ENCODE measurements around the gene CACNA1B. TPM values are rescaled to one million over a fixed set of nuclear protein-coding genes. Genes with fewer than 3 reads are reported as not detected.

The CACNA1B gene
- total RNA-seq, 1 experiment from 2014 or later, result not detected

GRCh38 chr9:138071292-138071691, 193.7 kb downstream of the CACNA1B start:
- no peak for DNase-seq (ENCODE audit: low spot score)

GRCh38 chr9:138071731-138072130, 194.1 kb downstream of the CACNA1B start:
- no peak for DNase-seq (ENCODE audit: low spot score)

GRCh38 chr9:138072161-138072842, 194.7 kb downstream of the CACNA1B start:
- DNase-seq (ENCODE audit: low spot score), result no peak

DNA sequence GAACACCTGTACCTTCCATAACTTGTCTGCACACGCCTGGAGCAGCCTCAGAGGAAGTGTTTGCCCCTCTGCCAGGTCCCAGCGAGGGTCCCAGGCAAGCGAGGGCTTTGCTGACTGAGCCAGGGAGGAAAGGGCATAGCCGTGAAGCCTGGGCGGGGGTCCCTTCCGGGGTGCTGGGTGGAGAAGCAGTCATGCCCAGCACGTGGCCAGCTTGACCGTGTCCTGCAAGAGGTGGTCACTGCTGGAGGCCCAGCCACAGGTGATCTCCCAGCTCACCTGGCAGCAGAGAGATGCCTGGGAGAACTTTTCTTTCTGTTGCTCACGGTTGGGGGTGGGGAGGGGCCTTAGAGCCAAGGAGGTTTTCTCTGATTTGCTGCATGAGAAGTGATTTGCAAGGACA, 195.3 kb downstream of the CACNA1B start:
- no peak for DNase-seq (ENCODE audit: low spot score)

GRCh38 chr9:138073408-138073807, 195.8 kb downstream of the CACNA1B start:
- DNase-seq (ENCODE audit: low spot score), result no peak

GRCh38 chr9:138073808-138074207, 196.2 kb downstream of the CACNA1B start:
- DNase-seq (ENCODE audit: low spot score), result no peak

DNA sequence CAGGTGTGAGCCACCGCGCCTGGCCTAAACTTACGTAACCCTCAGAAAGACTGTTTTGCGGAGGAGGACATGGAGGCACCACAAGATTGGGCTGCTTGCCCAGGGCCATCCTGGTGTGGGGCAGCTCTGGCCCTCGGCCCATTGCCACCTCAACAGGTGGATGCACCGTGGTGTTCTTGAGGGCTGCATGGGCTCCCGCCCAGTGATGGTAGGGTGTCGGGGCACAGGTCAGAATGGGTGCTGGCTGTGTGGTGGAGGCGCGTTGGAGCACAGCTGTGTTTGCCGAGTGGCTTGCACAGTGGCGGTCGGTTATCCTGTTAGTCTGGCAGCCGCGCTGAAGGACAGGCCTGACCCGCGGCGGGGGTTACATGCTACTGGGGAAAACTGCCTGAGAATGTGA, 196.9 kb downstream of the CACNA1B start:
- DNase-seq (ENCODE audit: low spot score), result no peak

GRCh38 chr9:138075496-138075895, 197.9 kb downstream of the CACNA1B start:
- no peak for DNase-seq (ENCODE audit: low spot score)

GRCh38 chr9:138075961-138076649, 198.5 kb downstream of the CACNA1B start:
- no peak for DNase-seq (ENCODE audit: low spot score)

GRCh38 chr9:138076650-138077009, 199.0 kb downstream of the CACNA1B start:
- no peak for DNase-seq (ENCODE audit: low spot score)

GRCh38 chr9:138077126-138077525, 199.5 kb downstream of the CACNA1B start:
- no peak for DNase-seq (ENCODE audit: low spot score)

GRCh38 chr9:138077898-138078540, 200.4 kb downstream of the CACNA1B start:
- DNase-seq (ENCODE audit: low spot score), result no peak

DNA sequence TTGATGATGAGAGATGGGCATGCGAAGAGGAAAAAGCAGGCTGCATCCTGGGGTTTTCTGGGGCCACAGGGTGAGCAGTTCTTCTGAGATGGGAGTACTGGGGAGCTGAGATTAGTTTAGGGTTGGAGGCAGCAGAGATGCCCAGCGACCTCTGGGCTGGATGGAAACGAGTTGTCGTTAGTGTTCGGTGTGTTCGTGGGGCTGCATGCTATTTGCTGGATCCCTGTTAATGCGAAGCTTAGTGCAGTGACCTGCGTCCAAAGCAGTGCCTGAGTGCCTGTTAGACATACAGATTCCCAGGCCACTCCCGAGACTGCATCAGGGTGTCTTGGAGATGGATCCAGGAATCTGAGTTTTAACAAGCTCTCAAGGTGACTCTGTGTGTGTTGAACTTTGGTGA, 201.3 kb downstream of the CACNA1B start:
- no peak for DNase-seq (ENCODE audit: low spot score)

DNA sequence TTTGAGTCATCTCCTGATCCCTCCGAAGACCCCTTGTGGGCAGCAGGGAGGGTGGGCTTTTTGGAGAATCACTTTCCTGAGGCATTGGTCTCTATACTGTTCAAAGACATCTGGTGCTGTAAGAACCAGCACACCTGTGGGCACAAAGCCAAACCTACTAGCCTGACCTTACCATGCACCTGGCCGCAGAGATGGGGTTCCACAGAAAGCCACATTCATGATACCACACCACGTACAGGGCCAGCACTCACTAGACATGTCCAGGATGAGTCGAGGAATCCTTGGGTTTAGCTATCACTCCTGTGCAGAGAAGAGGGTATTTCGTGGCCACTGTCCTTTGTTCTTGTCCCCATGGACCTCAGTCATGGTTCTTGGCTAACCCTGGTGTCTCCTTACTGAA, 203.4 kb downstream of the CACNA1B start:
- no peak for DNase-seq (ENCODE audit: low spot score)

DNA sequence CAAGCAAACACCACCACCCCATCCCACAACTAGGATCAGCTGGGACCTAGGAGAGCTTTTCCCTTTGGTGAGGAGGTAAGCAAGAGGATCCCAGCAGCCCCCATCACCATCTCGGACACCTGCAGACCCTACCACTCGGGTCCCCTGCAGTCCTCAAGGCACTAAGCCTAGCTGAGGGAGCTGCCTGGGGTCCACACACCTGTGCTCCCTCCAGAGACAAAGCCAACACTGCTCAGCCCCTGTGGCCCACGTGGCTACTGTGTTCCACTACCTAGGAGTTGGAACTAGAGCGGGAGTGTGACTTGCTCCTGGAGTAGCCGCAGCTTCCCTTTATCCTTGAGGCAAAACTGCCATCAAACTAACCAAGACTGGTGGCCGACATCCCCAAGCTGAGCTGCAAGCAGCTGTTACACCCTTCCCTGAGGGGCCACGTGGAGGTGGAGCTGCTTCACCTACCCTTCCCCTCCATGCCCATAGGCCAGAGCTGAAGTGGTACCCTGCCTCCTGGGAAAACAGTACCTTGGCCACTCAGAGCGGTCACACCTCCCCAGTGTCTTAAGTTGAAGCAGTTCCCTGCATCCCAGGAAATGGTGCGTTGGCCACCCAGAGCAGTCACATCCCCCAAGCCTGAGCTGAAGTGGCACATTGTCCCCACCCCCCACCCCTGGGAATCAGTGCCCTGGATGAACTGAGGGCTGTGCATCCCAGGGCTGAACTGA, 205.5 kb downstream of the CACNA1B start:
- DNase-seq (ENCODE audit: low spot score), result no peak

DNA sequence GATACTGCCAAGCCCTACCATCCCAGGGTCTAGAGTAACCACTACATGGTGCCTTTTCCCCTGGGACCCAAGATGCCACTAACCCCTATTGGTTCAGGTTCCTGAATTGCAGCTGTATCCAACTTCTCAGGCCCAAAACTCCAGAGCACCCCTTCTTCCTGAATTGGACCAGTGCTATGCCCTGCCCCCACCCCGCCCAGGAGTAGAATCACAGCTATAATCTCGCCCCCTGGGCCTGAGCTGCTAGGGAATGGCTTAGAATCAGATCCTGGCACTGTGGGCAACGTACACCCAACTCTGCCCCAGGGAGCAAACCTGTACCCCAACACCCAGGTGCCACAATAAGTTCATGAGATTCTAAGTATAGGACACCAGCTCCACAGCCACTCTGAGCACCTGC, 206.3 kb downstream of the CACNA1B start:
- DNase-seq (ENCODE audit: low spot score), result no peak

DNA sequence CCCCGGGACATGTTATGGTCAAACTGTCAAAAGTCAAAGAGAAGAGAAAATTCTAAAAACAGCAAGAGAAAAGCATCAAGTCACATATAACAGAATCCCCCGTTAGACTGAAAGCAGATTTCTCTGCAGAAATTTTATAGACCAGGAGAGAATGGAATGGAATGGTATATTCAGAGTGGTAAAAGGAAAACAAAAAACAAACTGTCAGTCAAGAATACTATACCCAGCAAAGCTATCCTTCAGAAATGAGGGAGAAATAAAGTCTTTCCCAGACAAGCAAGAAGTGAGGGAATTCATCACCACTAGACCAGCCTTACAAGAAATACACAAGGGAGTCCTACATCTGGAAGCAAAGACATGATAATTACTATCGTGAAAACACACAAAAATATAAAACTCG, 208.0 kb downstream of the CACNA1B start:
- DNase-seq (ENCODE audit: low spot score), result no peak

DNA sequence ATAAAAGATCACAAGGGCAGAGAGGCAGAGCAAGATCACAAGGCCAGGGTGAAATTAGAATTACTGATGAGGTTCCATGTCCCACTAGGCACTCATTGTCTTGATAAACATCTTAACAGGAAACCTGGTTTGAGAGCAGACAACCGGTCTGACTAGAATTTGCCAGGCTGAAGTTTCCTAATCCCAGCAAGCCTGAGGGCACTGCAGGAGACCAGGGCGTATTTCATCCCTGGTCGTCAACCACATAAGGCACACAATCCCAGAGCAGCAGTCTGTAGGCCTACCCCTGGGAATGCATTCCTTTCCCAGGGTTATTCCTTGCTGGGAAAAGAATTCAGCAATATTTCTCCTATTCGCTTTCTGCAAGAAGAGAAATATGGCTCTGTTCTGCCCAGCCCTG, 214.5 kb downstream of the CACNA1B start:
- peak; percentile 63 for DNase-seq (ENCODE audit: low spot score)

- DNase-seq (ENCODE audit: low spot score), result no peak
These were observed 216.4 kb downstream of the CACNA1B start for GRCh38 chr9:138094028-138094427.

DNA sequence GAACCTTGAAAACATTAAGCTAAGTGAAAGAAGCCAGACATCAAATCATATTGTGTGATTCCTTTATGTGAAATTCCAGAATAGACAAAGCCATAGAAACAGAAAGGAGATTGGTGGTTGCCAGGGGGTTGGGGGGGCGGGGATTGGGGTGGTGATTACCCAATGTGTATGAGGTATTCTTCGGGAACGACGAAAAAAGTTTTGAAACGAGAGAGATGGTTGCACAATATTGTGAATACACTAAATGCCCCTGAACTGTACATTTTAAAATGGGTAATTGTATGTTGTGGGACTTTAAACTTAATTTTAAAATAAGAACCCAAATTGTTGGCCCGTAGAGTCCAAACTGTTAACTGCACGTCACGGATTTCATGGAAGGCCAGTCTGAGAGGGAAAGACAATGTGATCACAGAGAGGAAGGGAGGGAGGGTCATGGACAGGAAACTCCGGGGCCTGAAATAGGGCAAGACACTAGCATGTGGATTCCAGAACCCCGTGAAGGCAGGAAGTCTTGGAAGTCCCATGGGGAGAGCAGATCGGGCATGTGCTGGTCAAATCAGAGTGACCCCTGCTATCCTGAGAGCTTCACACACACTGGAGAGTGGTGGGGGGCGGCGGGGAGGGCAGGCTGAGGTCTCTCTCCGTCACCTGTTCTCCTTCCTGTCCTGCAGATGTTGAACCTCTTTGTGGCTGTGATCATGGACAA, 218.4 kb downstream of the CACNA1B start:
- no peak for DNase-seq (ENCODE audit: low spot score)

- DNase-seq (ENCODE audit: low spot score), result no peak
These were observed 218.9 kb downstream of the CACNA1B start for GRCh38 chr9:138096519-138096845.

- DNase-seq (ENCODE audit: low spot score), result no peak
These were observed 220.0 kb downstream of the CACNA1B start for GRCh38 chr9:138097501-138097991.
